Measurements from ENCODE around the gene OTUB2.

OTUB2 gene

DNA sequence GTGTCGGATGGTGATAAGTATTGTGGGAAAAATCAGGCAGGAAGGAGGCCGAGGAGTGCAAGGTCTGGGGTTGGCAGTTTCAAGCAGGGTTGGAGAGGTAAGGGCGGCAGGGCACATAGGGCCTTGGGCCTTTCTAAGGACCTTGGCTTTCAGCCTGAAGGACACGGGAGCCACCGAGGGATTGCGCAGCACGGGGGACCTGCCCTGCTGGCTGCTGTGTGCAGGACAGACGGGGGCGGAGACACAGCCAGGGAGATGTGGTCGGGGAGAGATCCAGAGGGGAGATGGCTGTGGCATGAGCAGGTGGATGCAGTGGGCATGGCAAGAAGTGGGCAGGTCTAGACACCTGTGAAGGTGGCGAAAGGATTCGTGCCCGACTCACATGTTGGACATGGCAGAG is 14.7 kb downstream of the OTUB2 start:
- Mint-ChIP-seq H3K9me3 (no peaks in the 10 kb centered on the region), H3K36me3 (ENCODE audit: low read depth) (peaks cover 14% of the 10 kb centered on the region), H3K4me1 (peaks cover 4% of the 10 kb centered on the region), H3K27ac (peak overlapping the region; percentile 14), H3K27me3 (ENCODE audit: low read depth, poor library complexity) (no peaks in the 10 kb centered on the region), H3K4me3 (no peak overlapping the region)
- TF ChIP-seq, protein P1, sequence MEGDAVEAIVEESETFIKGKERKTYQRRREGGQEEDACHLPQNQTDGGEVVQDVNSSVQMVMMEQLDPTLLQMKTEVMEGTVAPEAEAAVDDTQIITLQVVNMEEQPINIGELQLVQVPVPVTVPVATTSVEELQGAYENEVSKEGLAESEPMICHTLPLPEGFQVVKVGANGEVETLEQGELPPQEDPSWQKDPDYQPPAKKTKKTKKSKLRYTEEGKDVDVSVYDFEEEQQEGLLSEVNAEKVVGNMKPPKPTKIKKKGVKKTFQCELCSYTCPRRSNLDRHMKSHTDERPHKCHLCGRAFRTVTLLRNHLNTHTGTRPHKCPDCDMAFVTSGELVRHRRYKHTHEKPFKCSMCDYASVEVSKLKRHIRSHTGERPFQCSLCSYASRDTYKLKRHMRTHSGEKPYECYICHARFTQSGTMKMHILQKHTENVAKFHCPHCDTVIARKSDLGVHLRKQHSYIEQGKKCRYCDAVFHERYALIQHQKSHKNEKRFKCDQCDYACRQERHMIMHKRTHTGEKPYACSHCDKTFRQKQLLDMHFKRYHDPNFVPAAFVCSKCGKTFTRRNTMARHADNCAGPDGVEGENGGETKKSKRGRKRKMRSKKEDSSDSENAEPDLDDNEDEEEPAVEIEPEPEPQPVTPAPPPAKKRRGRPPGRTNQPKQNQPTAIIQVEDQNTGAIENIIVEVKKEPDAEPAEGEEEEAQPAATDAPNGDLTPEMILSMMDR (IDR thresholded peaks at IDR 0.05), result no peak
- no peak for DNase-seq

- no peak for DNase-seq
- TF ChIP-seq, protein P1 (IDR thresholded peaks at IDR 0.05), result no peak
- H3K4me1 Mint-ChIP-seq, result peaks cover 1% of the 10 kb centered on the region
- no peaks in the 10 kb centered on the region for H3K9me3 Mint-ChIP-seq
- peak overlapping the region; percentile 19 for H3K27ac Mint-ChIP-seq
- peaks cover 14% of the 10 kb centered on the region for H3K36me3 Mint-ChIP-seq (ENCODE audit: low read depth)
- H3K27me3 Mint-ChIP-seq (ENCODE audit: low read depth, poor library complexity), result no peaks in the 10 kb centered on the region
- H3K4me3 Mint-ChIP-seq, result no peak overlapping the region
These were observed 15.6 kb downstream of the OTUB2 start for GRCh38 chr14:94041551-94042346.

- Mint-ChIP-seq H3K9me3 (no peaks in the 10 kb centered on the region), H3K4me3 (no peak overlapping the region), H3K36me3 (ENCODE audit: low read depth) (peaks cover 13% of the 10 kb centered on the region), H3K27ac (peak overlapping the region; percentile 19), H3K4me1 (no peaks in the 10 kb centered on the region), H3K27me3 (ENCODE audit: low read depth, poor library complexity) (no peaks in the 10 kb centered on the region)
- TF ChIP-seq, protein P1 (IDR thresholded peaks at IDR 0.05), result no peak
- no peak for DNase-seq
These were observed 16.4 kb downstream of the OTUB2 start for GRCh38 chr14:94042433-94043091.

DNA sequence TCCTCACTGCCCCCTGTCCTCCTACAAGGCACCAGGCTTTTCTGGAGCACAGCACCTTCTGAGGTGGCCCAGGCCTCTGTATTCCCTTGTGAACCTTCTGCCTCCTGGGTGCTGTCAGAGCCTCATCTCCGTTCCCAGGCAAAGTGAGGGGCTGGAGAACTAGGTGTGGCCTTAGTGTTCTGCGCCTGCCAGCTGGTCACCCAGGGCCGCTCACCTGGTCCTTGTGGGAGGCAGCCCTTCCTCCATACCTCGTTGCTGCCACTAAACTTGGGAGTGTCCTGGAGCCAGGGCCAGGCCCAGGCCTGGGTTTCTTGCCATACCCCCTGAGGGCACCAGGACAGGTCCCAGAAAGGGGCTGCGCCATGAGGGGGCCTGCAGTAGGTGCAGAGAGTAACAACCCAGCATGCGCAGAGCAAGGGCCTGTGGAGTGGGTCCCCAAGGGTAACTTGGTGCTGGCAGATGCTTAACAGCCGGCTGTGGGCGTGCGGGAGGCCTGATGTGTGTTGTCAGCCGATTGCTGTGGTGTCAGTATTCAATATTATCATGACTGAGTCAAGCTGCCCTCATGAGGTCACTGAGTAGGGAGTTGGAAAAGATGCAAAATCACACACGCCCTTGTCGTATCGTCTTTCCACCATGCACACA is 17.1 kb downstream of the OTUB2 start:
- TF ChIP-seq, protein P1 (IDR thresholded peaks at IDR 0.05), result no peak
- Mint-ChIP-seq H3K4me3 (no peak overlapping the region), H3K36me3 (ENCODE audit: low read depth) (peaks cover 17% of the 10 kb centered on the region), H3K27me3 (ENCODE audit: low read depth, poor library complexity) (no peaks in the 10 kb centered on the region), H3K4me1 (no peaks in the 10 kb centered on the region), H3K9me3 (no peaks in the 10 kb centered on the region), H3K27ac (no peak overlapping the region)
- no peak for DNase-seq

GRCh38 chr14:94043756-94044475 is 17.8 kb downstream of the OTUB2 start:
- Mint-ChIP-seq H3K4me3 (no peak overlapping the region), H3K4me1 (no peaks in the 10 kb centered on the region), H3K27ac (no peak overlapping the region), H3K36me3 (ENCODE audit: low read depth) (peaks cover 20% of the 10 kb centered on the region), H3K9me3 (no peaks in the 10 kb centered on the region), H3K27me3 (ENCODE audit: low read depth, poor library complexity) (no peaks in the 10 kb centered on the region)
- no peak for DNase-seq
- TF ChIP-seq, protein P1 (IDR thresholded peaks at IDR 0.05), result no peak
